ENCODE results near the gene ACAP2.
"Not testable (repeated sequence)": the region's sequence is repeated elsewhere in the genome, so short reads cannot be mapped to it uniquely, and the experiment has no call there.

Gene ACAP2

DNA sequence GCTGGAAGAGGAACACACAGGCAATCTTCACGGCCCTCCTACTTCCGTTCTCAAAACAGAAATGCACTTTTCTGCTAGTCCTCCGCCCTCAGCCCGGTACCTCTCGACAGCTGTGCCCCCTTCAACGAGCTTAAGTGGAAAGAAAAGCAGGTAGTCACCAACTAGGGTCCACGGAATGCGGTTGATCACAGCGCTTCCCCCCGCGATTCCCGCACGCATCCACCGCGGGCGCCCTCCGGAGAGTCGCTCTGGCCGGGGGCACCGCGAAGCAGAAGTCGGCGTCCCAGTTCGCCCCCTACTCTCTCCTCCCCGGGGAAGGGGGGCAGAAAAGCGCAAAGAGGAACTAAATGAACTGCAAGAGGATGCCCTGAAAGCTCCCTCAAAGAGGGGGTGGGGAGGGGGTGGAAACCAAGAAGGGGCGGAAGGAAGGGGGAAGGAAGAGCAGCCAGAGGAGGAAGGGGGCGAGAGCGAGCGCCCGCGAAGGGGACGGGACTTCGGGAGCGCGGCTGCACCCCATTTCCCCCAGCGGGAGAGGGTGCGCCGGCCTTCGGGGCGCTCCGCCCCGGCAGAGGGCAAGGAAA, 738 bp downstream of the ACAP2 start:
- peak; percentile 27 for DNase-seq

DNA sequence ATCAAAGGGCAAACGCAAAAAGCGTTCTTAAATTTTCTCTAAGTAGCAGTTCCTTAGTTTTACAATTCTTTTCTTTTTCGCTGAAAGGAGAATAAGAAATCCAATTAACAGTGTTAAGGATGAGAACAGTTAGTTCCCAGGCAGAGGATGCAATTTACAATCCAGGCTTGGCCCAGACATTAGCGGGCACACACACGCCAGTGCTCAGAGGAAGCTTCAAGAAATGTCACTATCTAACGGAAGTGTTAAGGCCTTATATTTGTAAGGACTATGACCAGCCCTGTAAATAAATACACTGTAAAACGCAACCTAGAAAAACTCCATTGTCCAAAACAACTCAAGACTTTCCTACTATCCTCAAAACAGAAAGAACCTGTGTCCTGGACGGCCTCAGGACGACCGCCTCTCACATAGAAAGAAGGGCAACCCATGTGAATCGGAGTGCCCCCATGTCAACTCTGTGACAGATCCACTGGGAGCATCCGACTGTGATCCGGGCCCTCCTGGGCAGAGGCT, 1.3 kb downstream of the ACAP2 start:
- peak; percentile 29 for DNase-seq

- DNase-seq = no peak
Observed at GRCh38 chr3:195441051-195441450, 1.8 kb downstream of the ACAP2 start.

- DNase-seq = no peak
Observed at GRCh38 chr3:195440379-195440778, 2.4 kb downstream of the ACAP2 start.

- DNase-seq = no peak
Observed at GRCh38 chr3:195438371-195438770, 4.4 kb downstream of the ACAP2 start.

DNA sequence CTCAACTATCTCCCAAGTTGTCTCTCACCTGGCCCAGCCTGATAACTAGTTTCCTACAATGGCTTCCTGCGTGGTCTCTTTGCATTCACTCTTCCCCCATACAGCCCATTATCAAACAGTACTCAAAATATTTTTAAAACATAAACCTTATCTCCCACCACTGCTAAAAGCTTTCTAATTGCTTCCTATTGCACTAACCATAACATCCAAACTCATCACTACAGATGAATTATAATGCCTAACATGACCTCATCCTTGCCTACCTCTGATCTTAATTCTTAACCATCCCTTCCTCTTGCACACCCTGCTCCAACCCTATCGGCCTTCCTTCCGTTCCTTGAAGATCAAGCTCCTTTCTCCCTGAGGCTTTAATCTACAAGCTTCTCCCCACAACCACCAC, 17.0 kb downstream of the ACAP2 start:
- DNase-seq = no peak

DNA sequence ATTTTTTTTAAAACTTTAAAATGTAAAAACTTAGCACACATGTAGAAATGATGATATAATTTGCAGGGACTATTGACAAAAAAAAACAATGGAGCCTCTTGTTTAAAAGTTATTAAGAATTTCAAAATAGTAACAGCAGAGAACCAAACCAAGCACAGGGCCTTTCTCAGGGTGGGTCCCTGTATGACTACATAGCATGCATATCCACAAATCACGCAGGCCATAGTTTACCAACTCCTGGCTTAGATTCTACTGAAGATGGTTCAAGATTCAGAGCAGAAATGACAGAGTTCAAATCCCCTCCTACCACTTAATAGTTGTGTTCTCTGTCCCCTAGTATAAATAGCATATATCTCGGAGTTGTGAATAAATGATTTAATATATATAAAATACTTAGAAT, 19.0 kb downstream of the ACAP2 start:
- no peak for DNase-seq

- no peak for DNase-seq
Observed at GRCh38 chr3:195421400-195421799, 21.4 kb downstream of the ACAP2 start.

DNA sequence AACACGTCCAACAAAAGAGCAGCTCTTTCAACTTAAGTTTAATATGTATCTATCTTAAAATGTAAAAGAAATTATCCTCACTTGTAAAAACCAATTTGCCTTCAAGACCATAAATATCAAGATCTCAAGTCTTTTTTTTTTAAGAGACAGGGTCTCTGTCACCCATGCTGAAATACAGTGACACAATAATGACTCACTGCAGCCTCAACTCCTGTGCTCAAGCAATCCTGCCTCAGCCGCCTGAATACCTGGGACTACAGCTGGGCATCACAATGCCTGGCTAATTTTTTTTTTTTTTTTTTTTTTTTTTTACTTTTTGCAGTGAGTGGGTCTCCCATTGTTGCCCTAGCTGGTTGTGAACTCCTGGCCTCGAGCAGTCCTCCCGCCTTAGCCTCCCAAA, 26.0 kb downstream of the ACAP2 start:
- no peak for DNase-seq

DNA sequence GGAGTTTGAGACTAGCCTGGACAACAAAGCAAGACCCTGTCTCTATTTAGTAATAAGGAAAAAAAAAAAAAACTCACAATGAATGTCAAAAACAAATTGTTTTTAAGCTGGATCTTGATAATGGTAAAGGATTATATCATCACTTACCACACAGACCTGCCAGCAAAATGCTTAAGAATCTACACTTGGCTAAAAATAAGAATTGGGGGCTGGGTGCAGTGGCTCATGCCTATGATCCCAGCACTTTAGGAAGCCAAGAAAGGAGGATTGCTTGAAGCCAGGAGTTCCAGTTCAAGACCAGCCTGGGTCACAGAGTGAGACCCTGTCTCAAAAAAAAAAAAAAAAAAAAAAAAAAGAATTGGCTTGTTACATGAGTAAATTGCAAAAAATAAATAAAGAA, 31.0 kb downstream of the ACAP2 start:
- no peak for DNase-seq

DNA sequence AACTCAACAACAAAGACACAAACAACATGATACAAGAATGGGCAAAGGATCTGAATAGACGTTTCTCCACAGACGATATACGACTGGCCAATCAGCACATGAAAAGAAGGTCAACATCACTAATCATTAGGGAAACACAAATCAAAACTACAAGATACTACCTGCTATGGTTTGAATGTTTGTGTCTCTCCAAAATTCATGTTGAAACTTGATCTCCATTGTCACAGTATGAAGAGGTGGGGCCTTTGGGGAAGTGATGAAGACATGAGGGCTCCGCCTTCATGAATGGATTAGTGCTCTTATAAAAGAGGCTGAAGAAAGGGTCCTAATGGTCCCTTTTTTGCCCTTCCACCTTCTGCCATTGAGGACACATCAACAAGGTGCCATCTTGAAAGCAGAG, 32.3 kb downstream of the ACAP2 start:
- DNase-seq = no peak

DNA sequence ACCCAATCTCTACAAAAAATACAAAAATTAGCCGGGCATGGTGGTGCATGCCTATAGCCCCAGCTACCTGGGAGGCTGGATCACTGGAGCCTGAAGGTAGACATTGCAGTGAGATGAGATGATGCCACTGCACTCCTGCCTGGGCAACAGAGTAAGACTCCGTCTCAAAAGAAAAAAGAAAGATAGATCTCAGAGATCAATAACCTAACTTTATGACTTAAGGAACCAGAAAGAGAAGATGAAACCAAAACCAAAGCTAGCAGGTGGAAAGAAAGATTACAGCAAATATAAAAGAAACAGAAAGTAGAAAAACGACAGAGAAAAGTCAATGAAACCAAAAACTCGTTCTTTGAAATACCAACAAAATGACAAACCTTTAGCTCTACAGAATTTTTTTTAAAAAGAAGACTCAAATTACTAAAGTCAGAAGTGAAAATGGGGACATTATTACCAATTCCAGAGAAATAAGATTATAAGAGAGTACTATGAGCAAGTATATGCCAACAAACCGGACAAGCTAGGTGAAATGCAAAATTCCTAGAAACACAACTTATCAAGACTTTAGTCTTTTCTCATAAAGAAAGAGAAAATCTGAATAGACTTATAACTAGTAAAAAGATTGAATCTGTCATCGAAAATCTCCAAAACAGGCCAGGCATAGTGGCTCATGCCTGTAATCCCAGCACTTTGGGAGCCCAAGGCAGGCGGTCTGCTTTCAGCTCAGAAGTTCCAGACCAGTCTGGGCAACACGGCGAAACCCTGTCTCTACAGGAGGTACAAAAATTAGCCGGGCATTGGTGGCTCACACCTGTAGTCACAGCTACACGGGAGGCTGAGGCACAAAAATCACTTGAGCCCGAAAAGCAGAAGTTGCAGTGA, 35.0 kb downstream of the ACAP2 start:
- DNase-seq = no peak

GRCh38 chr3:195405651-195406050, 37.2 kb downstream of the ACAP2 start:
- DNase-seq = no peak

DNA sequence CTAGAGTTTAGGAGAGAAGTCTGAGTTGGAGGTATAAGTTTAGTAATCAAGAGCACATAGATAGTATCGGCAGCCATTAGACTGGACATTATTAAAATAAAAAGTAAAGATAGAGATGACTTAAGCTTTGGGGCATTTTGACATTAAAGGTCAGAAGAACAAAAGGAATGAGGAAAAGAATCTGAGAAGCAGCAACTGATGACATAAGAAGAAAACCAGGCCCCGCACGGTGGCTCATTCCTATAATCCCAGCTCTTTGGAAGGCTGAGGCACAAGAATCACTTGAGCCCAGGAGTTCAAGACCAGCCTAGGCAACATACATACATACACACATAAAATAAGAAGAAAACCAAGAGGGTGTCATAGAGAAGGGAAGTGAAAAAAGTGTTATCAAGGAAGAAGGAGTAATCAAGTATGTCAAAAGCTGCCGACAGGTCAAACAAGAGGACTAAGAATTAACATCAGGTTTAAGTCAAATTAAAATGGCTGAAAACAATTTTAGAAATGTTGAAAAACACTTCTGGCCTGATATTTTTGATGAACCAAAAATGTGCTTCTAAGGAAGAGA, 38.9 kb downstream of the ACAP2 start:
- DNase-seq = no peak

GRCh38 chr3:195403244-195403643, 39.6 kb downstream of the ACAP2 start:
- no peak for DNase-seq

DNA sequence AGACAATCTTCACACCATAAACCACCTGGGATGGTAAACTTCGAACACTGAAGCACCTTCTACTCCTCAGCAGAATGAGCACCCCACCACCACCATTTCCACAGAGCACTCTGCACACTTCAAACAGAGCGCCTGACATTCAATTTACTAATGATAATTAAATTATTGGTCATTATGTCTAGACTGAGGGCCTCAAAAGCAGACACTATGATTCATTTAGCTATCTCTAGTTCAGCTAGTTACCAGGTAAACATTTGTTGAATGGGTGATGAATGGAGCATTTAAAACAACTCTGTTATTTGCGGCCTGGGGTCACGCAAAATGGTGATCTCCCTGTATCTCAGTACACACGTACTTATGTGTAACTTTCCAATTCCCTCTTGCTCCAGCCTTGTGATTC, 40.9 kb downstream of the ACAP2 start:
- peak; percentile 41 for DNase-seq

DNA sequence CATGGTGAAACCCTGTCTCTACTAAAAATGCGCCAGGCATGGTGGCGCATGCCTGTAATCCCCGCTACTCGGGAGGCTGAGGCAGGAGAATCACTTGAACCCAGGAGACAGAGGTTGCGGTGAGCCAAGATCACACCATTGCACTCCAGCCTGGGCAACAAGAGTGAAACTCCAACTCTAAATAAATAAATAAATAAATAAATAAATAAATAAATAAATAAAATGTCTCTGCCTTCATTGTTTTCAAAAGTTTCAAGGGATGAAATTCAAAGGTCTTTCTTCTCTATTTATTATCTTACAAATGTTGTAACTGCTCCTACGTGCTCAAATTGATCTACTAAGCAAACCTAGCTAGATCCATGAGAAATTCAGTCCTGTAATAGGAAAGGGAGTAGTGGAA, 44.4 kb downstream of the ACAP2 start:
- DNase-seq = not testable (repeated sequence)

DNA sequence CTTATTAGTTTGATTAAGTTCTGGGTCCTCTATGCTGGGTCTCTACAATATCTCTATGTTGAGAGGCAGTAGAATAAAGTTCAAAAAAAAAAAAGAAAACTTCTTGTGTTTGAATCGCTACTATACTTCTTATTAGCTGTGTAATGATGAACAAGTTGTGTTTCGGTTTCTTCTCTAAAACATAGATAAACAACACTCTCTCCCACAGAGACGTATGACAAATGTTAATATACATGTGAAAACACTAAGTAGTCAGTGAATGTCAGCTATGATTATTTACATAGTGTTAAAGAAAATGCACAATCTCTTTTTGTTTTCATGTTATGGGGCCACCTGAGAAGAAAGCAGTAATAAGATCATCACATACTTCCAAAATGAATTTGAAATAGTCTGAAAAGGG, 45.3 kb downstream of the ACAP2 start:
- no peak for DNase-seq

DNA sequence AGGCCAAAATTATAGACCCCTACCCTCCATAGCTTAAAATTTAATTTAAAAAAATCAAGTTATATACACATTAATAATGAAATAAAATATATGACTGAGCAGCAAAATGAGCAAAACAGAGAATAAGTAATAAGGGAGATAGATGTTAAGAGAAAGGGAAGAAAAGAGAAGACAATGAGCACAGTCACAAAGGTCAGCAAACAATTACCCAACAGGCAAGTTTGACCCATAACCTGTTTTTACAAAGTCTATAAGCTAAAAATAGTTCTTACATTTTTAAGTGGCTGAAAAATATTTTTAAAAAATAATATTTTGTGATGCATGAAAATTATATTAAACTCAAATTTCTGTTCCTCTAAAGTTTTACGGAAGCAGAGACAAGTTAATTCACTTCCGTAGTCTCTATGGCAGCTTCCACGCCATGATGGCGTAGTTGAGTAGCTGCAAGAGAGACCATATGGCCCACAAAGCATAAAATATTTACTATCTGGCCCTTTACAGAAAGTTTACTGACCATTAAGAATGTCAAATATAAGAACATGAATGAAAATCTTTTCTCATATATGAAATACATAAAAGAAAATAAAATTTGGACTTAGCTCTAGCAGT, 47.5 kb downstream of the ACAP2 start:
- DNase-seq = no peak

GRCh38 chr3:195394700-195395099, 48.1 kb downstream of the ACAP2 start:
- DNase-seq = no peak

DNA sequence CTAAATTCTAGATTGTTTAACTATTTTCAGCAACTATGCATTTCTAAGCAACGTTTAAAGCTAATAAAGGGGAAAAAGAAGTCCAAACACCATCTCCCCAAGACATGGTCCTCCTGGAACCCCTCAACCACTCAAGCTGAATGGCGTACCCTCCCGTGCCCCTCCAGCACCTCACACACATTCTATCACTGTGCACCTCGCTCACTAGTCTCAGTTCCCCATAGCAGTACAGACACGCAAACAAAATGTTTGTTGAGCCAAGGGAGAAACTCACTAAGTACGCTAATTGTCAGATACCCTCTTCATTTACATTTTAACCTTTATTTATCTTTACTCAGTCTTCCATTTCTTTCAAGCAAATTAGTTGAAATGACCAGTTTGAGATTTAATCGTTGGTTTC, 48.8 kb downstream of the ACAP2 start:
- no peak for DNase-seq

DNA sequence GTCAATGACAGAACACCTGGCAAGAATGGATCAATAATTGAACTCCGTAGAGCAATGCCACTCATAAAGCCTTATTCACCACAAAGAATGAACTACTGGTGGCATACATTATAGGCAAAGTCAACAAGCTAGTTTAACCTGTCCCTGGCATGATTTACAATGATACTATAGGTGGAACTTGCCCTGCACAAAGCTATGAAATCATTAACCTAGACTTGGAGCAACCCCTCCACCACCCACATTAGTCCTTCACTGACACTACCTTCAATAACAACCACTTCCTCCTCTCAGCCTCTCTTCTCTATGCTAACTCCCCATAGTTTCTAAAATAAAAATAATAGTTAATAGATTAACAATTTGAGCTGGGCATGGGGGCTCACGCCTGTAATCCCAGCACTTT, 54.4 kb downstream of the ACAP2 start:
- no peak for DNase-seq

GRCh38 chr3:195386739-195387138, 56.1 kb downstream of the ACAP2 start:
- no peak for DNase-seq

DNA sequence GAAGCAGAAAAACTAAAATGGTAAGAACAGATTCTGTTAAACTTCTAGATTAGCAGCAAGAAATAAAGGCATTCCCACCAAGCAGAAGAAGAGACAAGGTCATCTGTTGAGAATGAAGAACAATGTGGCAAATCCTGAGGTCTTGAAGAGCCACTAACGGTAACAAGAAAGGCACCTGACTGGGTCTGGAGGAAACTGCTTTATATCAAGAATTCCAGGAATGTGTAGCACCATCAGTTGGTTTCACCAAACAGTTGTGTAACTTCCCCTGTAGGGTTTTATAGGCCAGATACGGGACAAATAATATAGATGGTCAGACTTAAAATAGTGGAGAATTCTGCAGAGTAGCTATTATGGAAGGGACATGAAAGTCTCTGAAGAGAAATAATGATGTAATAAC, 57.3 kb downstream of the ACAP2 start:
- no peak for DNase-seq

Measured in NCI-H2227 treated with DMSO at 0.1 percent for 48 hours (cell line).